GM18517 (cell line): ENCODE results near the gene DLAT.
"Not testable (repeated sequence)": the region's sequence is repeated elsewhere in the genome, so short reads cannot be mapped to it uniquely, and the experiment has no call there.

Experiments
- ATAC-seq: cut with Tn5 transposase; IDR thresholded peaks from one replicate; pipeline ENCODE4 v1.9.1; 2021; ENCODE audit warnings: mild to moderate bottlenecking, moderate library complexity; ENCODE audit not compliant: unreplicated experiment

The DLAT gene

DNA sequence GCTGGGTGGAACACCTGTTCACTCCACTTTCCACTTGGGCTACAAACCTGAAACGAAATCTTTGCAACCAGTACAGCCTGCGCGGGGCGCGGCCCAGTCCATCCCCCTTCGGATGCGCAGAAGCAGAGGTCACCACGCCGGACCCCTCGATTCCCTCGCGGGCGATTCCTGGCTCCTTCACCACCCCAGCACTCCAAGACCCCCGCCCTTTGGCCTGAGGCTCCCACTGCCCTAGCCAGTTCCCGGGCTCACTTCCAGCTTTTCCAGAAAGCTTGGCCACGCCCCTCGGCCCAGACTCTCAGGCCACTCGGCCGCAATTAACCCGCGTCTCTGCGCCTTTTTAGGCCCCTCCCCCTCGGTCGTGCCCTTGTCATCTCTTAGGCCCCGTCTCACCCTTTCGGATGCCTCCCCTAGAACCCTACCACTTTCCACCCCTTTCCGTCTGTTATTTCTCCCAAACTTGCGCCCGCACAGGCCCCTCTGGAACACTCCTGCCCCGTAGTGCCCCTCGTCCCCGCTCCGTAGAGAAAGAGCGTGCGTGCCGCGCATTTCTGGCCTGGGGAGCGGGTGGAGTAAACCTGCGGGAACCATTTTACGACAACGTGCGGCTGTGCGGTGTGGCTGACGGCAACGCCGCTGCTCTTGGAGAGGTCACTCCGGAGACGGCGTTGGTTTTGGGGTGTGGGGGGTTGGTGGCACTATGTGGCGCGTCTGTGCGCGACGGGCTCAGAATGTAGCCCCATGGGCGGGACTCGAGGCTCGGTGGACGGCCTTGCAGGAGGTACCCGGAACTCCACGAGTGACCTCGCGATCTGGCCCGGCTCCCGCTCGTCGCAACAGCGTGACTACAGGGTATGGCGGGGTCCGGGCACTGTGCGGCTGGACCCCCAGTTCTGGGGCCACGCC lies at the start of gene DLAT:
DLAT (plus strand) TSS at position 636 of the 906 bp plus-strand sequence; CDS start at position 701, 65 bp downstream.
- ATAC-seq, result peak; percentile 72

DNA sequence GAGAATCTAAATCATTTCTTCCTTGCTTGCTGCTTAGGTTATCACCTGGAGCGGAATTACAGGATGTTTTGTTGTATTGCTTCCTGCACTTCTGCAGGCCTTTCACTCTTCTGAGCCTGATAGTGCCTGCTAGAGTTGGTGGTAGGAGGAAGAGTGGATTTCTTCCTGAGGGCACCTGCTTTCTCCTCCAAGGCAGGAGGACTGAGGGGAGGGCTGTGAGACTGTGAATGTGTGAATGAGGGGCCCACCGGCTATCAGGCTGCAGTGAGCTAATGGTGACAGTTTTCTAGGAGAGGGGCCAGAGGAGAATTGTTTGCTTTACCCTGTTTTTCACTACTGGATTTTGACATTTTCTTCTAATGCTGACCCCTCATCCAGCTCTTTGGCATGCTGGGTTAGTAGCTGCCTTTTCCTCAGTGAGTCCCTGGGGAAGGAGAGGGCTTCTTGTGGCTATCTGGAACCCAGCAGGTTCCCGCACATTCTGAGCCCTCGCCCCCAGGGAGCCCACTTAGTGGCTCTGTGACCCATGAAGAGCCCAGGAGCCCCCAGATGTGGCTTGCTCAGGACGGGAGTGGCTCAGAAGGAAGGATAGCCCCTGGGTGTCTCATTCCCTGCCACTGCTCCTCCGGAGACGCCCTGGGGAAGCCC lies 49.0 kb upstream of the DLAT start:
- no peak for ATAC-seq

DNA sequence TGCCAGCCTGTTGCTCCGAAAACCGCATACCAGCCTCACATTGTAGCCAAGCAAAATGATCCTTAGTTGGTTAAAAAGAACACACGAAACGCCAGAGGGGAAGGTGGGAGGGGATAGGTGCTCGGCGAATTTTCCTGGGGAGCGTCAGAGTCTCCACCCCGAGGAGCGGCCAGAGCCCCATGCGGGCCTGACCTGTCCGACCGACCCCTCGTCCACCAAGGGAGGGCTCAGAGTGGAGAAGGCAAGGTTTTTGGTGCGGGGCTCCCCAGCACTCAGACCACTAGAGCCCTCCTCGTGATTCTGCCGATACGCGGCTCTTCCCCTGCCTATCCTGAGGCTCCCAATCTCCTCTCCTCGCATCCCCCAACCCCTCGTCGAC lies 48.5 kb upstream of the DLAT start:
- no peak for ATAC-seq

DNA sequence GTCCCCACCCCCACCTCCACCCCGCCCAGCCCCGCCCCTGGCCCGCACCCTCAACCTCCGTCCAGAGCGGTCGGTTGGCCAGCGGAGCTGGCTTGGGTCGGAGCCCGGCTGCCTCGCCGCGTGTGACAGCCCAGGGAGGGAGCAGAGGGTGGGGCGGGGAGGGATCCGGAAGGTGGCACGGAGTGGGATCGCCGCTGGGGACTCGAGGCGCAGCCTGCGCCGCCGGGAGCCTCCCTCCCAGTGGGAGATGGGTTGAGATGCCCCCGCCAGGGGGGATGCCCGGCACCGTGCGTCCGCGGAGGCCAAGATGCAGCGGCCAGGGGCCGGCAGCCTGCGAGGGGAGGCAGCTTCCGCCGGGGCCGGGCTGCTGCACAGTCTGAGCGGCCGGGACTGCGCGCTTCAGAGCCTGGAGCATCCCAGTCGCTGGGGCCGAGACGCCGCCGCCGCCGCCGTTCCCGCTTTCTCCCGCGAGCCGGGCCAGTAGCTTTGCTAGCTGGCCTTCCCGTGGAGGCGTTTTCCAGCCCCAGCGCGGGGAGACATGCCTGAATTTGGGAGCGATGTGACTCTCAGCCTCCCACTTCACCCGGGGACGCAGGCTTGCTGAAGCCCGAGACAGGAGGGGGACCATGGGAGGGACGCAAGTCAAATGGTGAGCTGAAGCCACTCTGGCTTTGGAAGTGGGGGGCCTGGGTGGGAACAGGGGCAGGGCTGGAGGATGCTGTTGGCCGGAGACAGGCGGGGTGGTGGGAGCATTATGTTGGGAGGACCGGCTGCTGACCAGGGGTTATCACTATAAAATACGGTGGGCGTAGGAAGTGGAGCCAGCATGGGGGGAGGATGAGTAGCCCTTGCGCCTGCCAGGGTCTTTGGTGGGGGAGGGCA lies 47.8 kb upstream of the DLAT start:
- ATAC-seq, result no peak

DNA sequence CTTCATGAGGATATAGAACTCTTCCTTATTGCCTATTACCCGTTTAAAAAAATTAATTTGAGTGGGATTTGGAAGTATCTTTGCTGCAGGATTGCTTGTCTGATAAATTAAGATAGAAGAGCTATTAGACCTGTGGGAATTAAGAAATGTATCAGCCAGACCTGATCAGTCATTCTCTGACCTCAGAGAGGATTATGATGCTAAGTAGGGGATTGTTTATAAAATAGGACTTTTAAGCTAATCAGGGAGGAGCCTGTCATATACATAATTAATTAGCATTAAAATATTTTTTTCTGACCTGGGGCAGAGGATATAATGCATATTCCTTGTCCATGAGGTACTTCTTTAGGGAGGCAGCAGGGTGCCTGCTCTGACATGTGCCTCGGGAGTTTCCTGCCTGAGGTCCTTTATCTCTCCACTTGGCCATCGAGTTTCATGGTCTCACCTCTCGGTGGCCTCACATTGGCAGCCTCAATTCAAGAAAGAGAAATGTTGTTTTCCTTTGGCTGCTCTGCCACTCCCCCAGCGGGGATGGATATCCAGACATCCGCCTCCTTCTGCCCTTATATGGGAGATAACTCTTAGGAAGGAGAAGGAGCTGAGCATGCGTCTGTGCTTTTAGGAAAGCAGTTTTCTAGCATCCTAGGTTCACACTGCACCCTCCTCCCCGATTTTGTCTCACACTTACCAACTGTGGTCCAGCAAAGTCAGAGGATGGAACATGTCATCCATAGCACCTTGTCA lies 47.0 kb upstream of the DLAT start:
- no peak for ATAC-seq

DNA sequence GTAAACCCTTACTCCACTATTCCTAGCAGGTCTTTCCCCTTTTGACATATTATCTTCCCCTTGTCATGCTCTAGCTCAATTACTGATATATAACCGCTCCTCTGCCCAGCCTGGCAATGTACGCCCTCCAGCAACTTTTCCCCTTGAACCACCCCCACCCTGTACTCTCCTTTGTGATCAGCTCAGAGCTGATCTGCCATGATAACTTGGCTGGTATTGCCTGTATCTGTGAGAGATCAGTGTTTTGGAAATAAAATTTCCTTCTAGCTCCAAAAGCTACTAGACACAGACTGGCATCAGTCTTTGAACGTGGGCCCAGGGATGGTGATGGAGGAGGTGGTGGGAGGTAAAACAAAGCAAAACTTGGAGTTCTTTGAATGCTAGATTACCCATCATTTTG lies 45.1 kb upstream of the DLAT start:
- no peak for ATAC-seq

DNA sequence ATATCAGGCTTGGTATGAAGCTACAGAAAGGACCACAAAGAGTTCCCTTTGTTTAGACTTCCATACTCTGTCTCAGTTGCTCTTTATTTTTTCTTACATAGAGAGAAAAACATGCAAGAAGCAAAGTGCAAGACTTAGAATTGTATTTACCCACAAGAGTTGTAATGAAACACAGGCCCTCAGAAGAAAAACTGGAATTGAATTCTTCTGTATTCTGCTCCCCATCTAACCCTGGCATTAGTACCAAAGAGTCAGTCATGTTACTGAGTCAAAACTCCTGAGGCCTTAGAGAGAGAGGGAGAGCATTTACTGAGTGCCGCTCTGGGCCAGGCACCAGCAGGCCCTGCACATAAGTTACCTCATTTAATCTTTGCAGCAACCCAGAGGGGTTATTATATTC lies 43.9 kb upstream of the DLAT start:
- ATAC-seq, result no peak

DNA sequence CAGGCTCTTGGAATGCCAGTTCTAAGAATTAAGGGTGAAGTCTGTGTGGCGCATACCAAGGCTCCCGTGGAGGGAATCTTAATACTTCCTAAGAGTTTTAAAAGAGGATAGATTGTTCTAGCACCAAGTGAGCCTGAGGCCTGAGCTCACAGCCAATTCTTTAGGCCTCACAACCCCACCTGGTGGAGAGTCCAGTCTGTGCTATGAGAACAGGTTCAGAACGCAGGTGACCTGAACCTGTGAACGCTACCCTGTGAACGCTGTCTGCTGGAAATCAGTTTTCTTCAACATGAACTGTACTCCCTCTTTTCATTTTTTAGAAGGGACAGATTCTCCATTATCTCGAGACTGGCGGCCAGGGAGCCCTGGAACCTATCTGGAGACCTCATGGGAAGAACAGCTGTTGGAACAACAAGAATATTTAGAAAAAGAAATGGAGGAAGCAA lies 43.2 kb upstream of the DLAT start:
- no peak for ATAC-seq

DNA sequence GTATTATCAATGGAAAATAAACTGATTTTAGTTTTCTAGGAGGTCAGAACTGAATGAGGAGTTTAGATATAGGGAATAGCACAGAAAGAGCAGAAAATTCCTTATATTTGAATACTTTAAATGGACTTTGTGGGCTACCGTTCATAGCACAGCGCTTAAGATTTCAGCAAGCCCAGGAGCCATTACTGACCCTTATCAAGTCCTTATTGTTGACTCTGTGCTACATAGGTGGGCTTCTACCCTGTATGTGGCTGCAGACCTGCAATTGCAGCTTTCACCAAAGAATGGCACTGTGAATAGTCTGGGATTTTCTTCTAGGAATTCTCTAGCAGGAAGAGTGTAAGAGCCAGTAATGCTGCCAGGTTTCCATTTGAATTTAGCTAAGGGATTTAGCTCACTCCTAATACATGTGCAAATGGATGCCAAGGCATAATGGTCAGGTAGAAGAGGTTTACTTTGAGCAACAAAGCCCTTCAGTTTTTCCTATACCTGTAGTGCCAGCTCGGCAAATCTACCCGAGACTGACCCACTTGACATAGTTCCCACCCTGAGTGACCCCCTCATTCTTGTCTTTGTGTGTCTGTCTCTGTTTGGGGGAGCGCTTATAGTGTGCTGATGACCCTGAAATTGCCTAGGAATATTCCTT lies 42.5 kb upstream of the DLAT start:
- no peak for ATAC-seq

DNA sequence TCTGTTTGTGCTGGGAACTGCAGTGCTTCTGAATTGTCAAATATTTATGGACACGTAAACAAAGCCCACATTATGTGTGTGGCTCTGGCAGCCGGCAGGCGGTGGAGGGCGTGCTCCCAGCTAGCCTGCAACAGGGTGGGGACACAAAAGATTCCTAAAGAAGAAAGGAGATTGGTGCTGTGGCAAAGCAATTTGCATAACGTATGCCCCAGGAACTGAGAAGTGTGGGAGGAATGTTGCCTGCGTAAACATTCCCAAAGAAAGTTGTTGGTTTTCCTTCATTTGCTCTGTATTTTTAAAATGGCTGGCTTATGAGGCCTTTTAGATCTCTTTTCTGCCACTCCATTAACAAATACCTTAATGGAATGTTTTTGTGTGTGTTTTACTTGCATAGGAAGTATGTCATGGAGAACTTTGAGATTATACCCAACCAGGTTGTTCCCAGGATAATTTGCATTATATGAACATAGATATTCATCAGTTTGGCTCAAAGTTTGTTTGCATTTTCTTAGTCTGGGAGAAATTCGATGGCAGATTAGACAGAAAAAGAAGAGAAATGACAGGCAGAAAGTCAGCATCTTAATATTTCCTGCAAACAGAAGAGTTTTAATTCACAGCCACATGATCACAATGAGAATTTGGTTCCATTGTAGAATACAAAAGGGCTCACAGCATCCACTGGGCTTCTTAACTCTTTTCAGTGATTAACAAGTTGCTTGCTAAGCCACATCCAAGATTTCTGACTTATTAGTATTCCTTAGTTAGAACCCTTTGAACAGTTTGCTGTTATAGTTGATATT lies 41.8 kb upstream of the DLAT start:
- no peak for ATAC-seq

DNA sequence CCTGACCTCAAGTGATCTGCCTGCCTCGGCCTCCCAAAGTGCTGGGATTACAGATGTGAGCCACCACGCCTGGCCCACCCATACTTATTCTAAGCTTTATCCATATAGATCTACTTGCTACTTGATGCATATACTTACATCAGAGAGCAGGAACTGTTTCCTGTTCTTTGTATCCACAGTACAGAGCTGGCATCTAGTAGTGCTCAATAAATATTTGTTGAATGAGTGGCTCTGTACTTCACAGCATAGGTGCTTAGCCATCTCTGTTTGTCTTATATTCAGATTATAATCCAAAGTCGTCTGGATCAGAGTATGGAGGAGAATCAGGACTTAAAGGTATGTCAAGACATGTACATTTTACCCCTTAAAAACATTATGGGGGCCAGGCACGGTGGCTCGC lies 38.6 kb upstream of the DLAT start:
- no peak for ATAC-seq

DNA sequence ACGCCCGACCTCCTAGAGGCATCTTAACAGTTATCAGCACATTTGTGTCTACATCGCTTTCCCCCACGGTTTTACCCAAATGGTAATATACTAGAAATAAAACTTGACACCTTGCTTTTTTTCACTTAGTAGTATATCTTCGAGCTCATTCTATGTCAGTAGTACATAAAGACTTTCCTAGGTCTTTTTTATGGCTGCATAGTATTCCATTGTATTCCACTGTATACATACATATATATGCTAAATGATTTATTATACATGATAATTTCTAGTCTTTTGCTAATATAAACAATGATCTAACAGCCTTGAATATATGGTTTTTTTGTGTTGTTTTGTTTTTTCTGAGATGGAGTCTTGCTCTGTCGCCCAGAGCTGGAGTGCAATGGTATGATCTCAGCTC lies 34.8 kb upstream of the DLAT start:
- ATAC-seq, result no peak

DNA sequence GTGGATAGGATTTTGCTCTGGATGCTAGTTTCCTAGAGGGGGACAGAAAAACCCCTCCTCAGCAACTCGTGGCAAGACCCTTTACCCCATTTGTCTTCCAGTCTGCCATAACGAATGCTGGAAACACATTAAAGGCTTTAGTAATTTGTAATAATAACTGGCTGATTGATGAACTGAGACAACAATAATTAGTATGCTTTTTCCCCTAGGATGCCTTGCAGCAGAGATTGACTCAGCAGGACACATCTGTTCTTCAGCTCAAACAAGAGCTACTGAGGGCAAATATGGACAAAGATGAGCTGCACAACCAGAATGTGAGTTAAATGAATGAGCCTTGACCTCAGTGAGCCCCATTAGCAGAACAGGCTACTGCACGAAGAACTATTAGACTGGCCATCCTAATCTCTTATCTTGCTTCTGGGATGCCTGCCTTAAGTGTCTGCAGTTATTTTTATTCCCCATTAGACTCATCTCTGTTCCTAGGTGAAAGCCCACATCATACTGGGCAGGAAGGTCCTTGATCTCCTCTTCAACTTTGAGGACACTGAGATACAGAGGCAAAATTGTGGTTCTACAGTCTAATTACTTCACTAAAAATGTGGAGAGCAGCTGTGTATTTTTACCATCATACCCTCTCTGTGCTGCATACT lies 32.9 kb upstream of the DLAT start:
- ATAC-seq, result no peak

DNA sequence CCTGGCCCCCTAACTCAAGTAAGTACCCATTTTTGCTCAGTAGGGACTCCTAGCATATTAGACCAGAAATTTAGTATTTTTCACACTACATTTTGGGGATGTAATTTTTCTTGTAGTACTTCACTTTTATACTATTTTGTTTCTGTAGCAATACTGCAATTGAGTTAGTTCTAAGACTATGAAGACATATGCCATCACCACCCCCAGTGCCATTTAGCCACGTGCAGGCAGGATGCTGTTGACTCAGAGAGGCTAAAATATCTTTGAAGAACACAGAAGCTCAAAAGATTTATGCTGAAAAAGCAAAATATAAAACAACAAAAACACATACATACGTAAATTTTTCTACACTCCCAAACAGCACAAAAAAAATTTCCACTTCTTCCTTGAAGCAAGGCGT lies 29.1 kb upstream of the DLAT start:
- no peak for ATAC-seq

DNA sequence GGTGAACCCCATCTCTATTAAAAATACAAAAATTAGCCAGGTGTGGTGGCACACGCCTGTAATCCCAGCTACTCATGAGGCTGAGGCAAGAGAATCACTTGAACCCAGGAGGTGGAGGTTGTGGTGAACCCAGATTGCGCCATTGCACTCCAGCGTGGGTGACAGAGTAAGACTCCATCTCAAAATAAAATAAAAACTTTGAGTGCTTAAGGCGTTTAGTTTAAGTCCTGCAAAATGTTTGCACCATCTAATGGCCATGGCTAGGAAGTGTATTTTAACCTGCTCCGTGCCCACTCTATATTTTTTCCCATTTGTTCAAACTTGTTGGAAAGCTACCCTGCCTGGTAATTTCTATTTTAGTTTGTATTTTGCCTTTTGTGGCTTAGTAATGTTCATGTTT lies 28.5 kb upstream of the DLAT start:
- ATAC-seq, result not testable (repeated sequence)

DNA sequence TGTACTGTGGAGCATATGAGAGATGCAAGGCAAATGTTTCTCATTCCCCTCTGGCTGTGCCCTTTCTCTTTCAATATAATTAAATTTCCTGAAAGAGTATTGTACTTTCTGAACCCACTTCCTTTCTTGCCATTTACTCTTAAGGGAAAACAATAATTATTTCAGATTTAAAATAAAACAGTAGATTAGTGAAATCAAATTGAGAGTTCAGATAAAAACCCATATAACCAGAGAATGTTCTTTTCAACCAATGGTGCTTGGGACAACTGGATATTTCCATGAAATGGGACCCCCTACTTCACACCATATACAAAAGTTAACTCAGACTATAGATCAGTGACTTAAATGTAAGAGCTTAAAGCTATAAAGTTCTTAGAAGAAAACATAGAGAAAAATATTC lies 26.1 kb upstream of the DLAT start:
- ATAC-seq, result no peak

DNA sequence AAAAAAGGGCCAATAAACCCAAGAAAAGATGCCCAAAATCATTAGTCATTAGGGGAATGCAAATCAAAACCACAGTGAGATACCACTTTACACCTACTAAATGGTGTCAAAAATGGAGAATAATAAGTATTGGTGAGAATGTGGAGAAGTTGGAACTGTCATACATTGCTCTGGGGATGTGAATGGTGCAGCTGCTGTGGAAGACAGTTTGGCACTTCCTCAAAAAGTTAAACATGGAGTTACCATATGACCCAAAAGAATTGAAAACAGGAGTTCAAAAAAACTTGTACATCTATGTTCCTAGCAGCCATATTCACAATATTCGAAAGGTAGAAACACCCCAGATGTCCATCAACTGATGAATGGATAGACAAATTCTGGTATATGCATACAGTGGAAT lies 24.5 kb upstream of the DLAT start:
- ATAC-seq, result no peak

DNA sequence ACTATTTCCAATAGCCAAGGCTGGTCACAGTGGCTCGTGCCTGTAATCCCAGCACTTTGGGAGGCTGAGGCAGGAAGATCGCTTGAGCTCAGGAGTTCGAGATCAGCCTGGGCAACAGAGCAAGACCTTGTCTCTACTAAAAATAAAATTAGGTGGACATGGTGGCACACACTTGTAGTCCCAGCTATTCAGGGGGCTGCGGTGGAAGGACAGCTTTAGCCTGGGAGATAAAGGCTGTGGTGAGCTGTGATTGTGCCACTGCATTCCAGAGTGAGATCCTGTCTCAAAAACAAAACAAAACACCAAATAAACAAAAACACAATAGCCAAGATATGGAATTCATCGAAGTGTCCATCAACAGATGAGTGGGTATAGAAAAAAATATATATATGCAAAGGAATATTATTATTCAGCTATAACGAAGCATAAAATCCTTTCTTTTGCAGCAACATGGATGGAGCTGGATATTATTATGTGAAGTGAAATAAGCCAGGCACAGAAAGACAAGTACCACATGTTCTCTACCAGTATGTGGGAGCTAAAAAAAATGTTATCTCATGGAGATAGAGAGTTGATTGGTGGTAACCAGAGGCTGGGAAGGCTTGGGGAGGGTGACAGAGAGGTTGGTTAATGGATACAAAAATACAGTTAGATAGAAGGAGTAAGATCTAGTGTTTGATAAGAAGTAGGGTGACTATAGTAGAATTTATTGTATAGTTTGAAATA lies 22.6 kb upstream of the DLAT start:
- ATAC-seq, result no peak
